GM21717 (cell line): ENCODE results near the gene CD72.
"Not testable (repeated sequence)": the region's sequence is repeated elsewhere in the genome, so short reads cannot be mapped to it uniquely, and the experiment has no call there.

Source experiments
- ATAC-seq: cut with Tn5 transposase; IDR thresholded peaks from one replicate; pipeline ENCODE4 v1.9.1; 2021; ENCODE audit warnings: mild to moderate bottlenecking, moderate library complexity; ENCODE audit not compliant: unreplicated experiment

Gene CD72

GRCh38 chr9:35618854-35619799, 914 bp upstream of the CD72 start:
- ATAC-seq, result peak; percentile 35

GRCh38 chr9:35617548-35617947, 665 bp downstream of the CD72 start:
- no peak for ATAC-seq

- ATAC-seq, result peak; percentile 35
Observed at GRCh38 chr9:35616681-35617459, 1.3 kb downstream of the CD72 start.

GRCh38 chr9:35615981-35616680, 2.1 kb downstream of the CD72 start:
- no peak for ATAC-seq

GRCh38 chr9:35612843-35613242, 5.4 kb downstream of the CD72 start:
- ATAC-seq, result no peak

GRCh38 chr9:35612066-35612465, 6.1 kb downstream of the CD72 start:
- not testable (repeated sequence) for ATAC-seq

- no peak for ATAC-seq
Observed at GRCh38 chr9:35611230-35611797, 6.9 kb downstream of the CD72 start.

GRCh38 chr9:35609820-35610163, 8.4 kb downstream of the CD72 start:
- no peak for ATAC-seq

GRCh38 chr9:35609001-35609819, 9.0 kb downstream of the CD72 start:
- ATAC-seq, result no peak

- ATAC-seq, result no peak
Observed at GRCh38 chr9:35608221-35608620, 10.0 kb downstream of the CD72 start.

- no peak for ATAC-seq
Observed at GRCh38 chr9:35606726-35607125, 11.5 kb downstream of the CD72 start.

- no peak for ATAC-seq
Observed at GRCh38 chr9:35606138-35606504, 12.1 kb downstream of the CD72 start.

- ATAC-seq, result peak; percentile 10
Observed at GRCh38 chr9:35605351-35606137, 12.7 kb downstream of the CD72 start.

GRCh38 chr9:35604578-35605350, 13.4 kb downstream of the CD72 start, which contains the start of gene TESK1:
TESK1 (plus strand) TSS chr9:35605262; CDS start chr9:35605620, 358 bp downstream.
- ATAC-seq, result peak; percentile 44

GRCh38 chr9:35603986-35604577, 14.1 kb downstream of the CD72 start:
- ATAC-seq, result peak; percentile 82

- ATAC-seq, result no peak
Observed at GRCh38 chr9:35603506-35603985, 14.7 kb downstream of the CD72 start.

- no peak for ATAC-seq
Observed at GRCh38 chr9:35599763-35600604, 18.2 kb downstream of the CD72 start.
